NOMO-1 (cell line): ENCODE measurements around the gene NHSL1.

Experiments
- DNase-seq, 2 experiments: peaks; one replicate each; lab custom pipeline; 2025; ENCODE audit not compliant: unreplicated experiment in 2 of 2; lab: John Stamatoyannopoulos, UW

The NHSL1 gene

GRCh38 chr6:138410048-138410735, 89.1 kb downstream of the NHSL1 start:
- peak; percentile 6 to 35 for DNase-seq

GRCh38 chr6:138406443-138406842, 92.9 kb downstream of the NHSL1 start:
- peak; percentile 32 to 57 for DNase-seq

GRCh38 chr6:138405816-138406413, 93.4 kb downstream of the NHSL1 start:
- no peak for DNase-seq

- DNase-seq, result peak in 1 of 2 experiments; percentile 13
Observed at GRCh38 chr6:138404666-138405337, 94.5 kb downstream of the NHSL1 start.

GRCh38 chr6:138403801-138404665, 95.3 kb downstream of the NHSL1 start, which contains the start of gene HEBP2:
Gene HEBP2 (plus strand): TSS chr6:138404223. CDS start chr6:138404496, 273 bp downstream.
- peak; percentile 94 to 96 for DNase-seq

DNA sequence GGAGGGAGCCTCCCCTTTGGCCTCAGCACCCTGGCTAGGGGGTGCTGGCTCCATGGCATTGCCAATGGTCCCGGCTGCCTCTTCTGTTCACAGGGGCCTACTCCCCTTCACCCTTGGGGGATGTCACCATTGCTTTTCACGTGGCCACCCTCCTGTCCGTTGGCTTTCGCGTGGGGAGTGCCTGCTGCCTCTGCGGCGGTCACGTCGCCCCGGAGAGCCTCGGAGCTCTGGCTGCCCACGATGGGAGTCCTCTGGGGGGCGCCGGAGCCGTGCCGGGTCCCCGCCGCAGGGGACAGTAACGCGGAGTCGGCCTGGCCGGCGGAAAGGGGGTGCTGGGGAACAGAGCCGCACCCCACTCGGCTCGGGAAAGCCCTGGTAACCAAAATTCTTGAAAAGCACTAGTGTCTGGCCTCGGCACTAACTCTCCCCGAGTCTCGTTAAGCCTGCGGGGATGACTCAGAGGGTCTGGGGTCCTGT, 95.9 kb downstream of the NHSL1 start:
- DNase-seq, result peak; percentile 11 to 61

DNA sequence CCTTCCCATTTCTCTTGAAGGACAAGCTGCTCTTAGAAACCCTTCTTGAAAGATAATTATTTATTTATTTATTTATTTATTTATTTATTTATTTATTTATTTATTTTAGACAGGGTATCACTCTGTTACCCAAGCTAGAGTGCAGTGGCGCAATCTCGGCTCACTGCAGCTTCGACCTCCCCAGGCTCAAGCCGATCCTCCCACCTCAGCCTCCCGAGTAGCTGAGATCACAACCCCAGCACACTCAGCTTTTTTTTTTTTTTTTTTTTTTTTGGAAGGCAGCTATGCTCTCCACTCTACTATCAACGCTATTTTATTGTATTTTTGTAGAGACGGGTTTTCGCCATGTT, 96.5 kb downstream of the NHSL1 start:
- no peak for DNase-seq

DNA sequence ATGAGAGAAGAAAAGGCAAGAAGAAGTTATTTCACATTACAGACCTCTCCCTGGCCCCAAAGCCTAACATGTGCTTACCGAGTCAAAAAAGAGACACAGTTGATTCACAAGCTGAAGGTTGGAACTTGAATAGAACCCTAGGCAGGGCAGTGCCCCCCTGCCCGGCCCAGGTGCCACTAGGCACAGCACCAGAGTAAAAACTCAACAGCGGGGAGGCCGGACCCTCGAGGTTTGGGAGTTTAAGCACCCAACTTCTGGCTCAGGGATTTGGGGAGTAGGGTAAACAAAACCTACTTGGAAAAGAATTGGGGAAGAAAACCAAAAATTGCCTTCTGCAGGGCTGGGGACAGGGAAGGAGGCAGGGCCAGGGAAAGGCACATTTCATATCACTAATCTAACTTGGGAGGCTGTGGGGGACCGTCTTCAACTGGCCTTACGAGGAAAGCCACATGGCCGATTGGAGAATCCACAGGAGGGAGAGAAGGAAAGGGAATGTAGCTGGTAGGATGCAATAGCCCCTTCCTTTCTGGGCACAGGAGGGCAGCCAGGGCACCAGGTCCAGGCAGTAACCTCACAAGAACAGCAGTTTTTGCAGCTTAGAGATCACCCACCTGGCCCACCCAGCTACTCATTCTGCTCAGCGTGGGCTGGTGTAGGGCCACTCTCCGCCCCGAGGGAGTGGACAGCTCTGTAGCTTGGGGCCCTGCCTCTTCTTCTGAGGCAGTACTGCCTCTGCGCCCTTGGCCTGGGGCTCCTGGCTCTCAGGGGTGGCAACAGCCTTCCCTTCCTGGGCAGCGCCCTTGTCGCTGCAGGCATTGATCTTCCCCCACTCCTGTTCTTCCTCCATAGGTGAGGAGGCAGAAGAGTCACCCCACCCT, 97.1 kb downstream of the NHSL1 start:
- DNase-seq, result no peak

DNA sequence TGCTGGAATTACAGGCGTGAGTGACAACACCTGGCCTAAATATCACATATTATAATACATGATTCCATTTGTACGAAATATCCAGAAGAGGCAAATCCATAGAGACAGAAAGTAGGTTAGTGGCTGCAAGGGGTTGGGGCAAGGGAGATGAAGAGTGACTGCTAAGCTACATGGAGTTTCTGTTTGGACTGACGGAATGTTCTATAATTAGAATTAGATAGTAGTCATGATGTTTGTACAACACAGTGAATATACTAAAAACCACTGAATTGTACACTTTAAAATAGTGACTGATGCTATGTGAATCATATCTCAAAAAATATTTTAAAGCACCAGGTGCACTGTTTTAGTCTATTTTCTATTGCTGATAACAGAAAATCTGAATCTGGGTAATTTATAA, 99.0 kb downstream of the NHSL1 start:
- DNase-seq, result no peak

DNA sequence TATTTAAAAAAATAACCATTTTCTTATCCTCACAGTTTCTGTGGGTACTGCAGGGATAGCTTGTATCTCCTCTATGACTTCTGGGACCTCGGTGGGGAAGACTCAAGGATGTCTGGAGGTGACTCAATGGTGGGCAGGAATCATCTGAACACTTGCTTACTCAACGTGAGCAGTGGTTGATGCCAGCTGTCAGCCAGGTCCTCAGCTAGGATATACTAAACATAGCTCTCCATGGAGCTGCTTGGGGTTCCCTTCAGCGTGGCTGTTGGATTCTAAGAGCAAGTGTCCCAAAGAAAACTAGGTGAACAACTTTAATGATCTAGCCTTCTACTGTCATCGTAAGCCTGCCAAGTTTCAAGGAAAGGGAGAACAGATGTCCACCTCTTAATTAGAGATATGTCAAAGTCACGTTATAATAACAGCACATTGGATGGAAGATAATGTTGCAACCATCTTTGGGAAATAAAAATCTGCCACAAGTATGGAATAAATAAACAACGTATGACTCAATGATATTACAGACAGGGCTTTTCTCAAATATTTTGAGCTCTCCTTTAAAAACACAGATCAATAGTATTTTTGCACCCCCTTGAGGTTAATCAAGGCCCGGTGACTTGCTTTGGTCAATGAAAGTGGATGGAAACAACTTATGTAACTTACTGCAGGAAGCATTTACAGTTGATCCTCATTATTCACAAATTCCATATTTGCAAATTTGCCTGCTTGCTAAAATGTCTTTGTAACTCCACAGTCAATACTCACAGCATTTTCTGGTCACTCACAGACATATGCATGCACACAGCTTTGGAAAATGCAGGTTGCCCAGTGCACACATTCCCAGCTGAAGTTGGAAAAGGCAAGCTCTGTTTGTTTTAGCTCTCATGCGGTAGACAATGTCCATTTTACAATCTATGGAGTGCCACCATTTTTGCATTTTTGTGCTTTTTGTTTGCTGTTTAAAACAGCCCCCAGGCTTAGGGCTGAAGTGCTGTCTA, 101.9 kb downstream of the NHSL1 start:
- no peak for DNase-seq

GRCh38 chr6:138396709-138397108, 102.6 kb downstream of the NHSL1 start:
- no peak for DNase-seq

GRCh38 chr6:138393871-138394783, 105.2 kb downstream of the NHSL1 start:
- peak; percentile 63 to 70 for DNase-seq

DNA sequence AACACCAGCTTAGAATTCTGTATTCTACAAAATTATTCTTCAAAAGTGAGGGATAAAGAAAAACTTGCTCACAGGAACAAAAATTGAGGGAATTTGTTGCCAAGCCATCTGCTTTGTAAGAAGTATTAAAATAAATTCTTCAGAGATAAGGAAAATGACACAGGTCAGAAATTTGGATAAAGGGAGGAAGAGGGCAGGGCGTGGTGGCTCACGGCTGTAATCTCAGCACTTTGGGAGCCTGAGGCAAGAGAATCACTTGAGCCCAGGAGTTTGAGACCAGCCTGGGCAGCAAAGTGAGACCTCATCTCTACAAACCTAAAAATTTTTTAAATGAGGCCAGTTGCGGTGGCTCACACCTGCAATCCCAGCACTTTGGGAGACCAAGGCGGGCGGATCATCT, 109.7 kb downstream of the NHSL1 start:
- DNase-seq, result no peak

GRCh38 chr6:138387577-138388368, 111.5 kb downstream of the NHSL1 start:
- no peak for DNase-seq

GRCh38 chr6:138386897-138387296, 112.4 kb downstream of the NHSL1 start:
- no peak for DNase-seq

- no peak for DNase-seq
Observed at GRCh38 chr6:138383776-138384175, 115.5 kb downstream of the NHSL1 start.
